HepG2 (cell line): ENCODE measurements around the gene EDEM3. TPM values are rescaled to one million over a fixed set of nuclear protein-coding genes. Genes with fewer than 3 reads are reported as not detected.

Experiments
- ATAC-seq: fragments of 200-7000 bp; cut with Tn5 transposase; 3 replicates; pipeline ENCODE4 v1.9.1; 2020; ENCODE audit warnings: mild to moderate bottlenecking, moderate library complexity
- BruUV-seq: library from RNA; stranded (reverse); fragments of 400-500 nt; replicated peaks from 2 replicates; lab custom pipeline; 2021; lab: Mats Ljungman, UMichigan
- CTCF ChIA-PET: fragments of 300-600 bp; formaldehyde crosslinking; extraction: SDS; loops from one replicate; lab custom pipeline; 2021; ENCODE audit warnings: low total read pairs, inconsistent platforms, low intra/inter-chr PET ratio; lab: Yijun Ruan, JAX
- POLR2A ChIA-PET: fragments of 350-600 bp; sonication (Branson Sonifier 250); formaldehyde crosslinking; loops from one replicate; lab custom pipeline; 2020; ENCODE audit warnings: antibody characterized with exemption, inconsistent platforms; lab: Yijun Ruan, JAX
- DNase-seq: peaks from one replicate; pipeline ENCODE4 v3.0.0-alpha.2; 2015; ENCODE audit warnings: low spot score
- FAIRE-seq: peaks from 3 replicates; lab custom pipeline; 2011; peaks lifted over from hg19 to GRCh38; lab: Jason Lieb, UNC
- H2AFZ ChIP-seq: one replicate; pipeline ENCODE4 v1.6.1; 2011; ENCODE audit warnings: low read length, inconsistent platforms
- H3K27ac ChIP-seq: fragments of 300-600 bp; 3 replicates; pipeline ENCODE4 v1.8.0; 2011; ENCODE audit warnings: mixed run types, mild to moderate bottlenecking, mixed read lengths, low read length, inconsistent platforms; ENCODE audit not compliant: insufficient read depth; ENCODE audit errors: extremely low read length
- H3K27me3 ChIP-seq, 2 experiments: fragments of 200-600 bp in 1 of 2; 2 replicates in 1 of 2; 3 replicates in 1 of 2; pipeline versions ENCODE4 v1.6.0 to v1.8.0; 2011; ENCODE audit warnings: low read length in 2 of 2, mild to moderate bottlenecking in 2 of 2, moderate library complexity in 2 of 2, inconsistent platforms in 1 of 2; ENCODE audit not compliant: insufficient read depth in 2 of 2, control insufficient read depth in 1 of 2
- H3K36me3 ChIP-seq, 2 experiments: fragments of 200-600 bp in 1 of 2; replicated peaks in 1 of 2; 2 replicates in 1 of 2; 3 replicates in 1 of 2; pipeline versions ENCODE4 v1.5.1 to v1.8.0; 2011; ENCODE audit warnings: low read length in 2 of 2, inconsistent platforms in 1 of 2; ENCODE audit not compliant: insufficient read depth in 2 of 2, control insufficient read depth in 1 of 2
- H3K4me1 ChIP-seq: 2 replicates; pipeline ENCODE4 v1.5.1; 2012; ENCODE audit warnings: low read length, inconsistent platforms; ENCODE audit not compliant: insufficient read depth
- H3K4me2 ChIP-seq: 2 replicates; pipeline ENCODE4 v1.6.0; 2011; ENCODE audit warnings: low read depth, low read length, inconsistent platforms
- H3K4me3 ChIP-seq, 3 experiments: fragments of 200-600 bp in 1 of 3; sonication (generic), shearing (Covaris generic) in 1 of 3; replicated peaks in 1 of 3; 2 replicates each; pipeline ENCODE4 v1.5.1; 2011 to 2016; ENCODE audit warnings: low read length in 3 of 3, inconsistent platforms in 2 of 3, low read depth in 2 of 3, mild to moderate bottlenecking in 2 of 3, control low read depth in 1 of 3, mixed read lengths in 1 of 3; ENCODE audit not compliant: insufficient read depth in 1 of 3
- H3K79me2 ChIP-seq: one replicate; pipeline ENCODE4 v1.6.1; 2011; ENCODE audit warnings: low read length, inconsistent platforms; ENCODE audit not compliant: insufficient read depth
- H3K9ac ChIP-seq: 2 replicates; pipeline ENCODE4 v1.6.0; 2011; ENCODE audit warnings: mild to moderate bottlenecking, low read depth, low read length, inconsistent platforms; ENCODE audit not compliant: insufficient read depth
- H3K9me3 ChIP-seq: 2 replicates; pipeline ENCODE4 v1.5.1; 2012; ENCODE audit warnings: mild to moderate bottlenecking, low read length
- H4K20me1 ChIP-seq: 2 replicates; pipeline ENCODE4 v1.6.0; 2011; ENCODE audit warnings: inconsistent platforms, mild to moderate bottlenecking, low read length, moderate library complexity; ENCODE audit not compliant: insufficient read depth
- AFF4 ChIP-seq: sonication (generic); formaldehyde crosslinking; IDR thresholded peaks from 2 replicates; pipeline ENCODE4 v1.4.0; 2020; ENCODE audit warnings: missing genetic modification reagents
- CHCHD3 ChIP-seq: sonication (generic); formaldehyde crosslinking; IDR thresholded peaks from 2 replicates; pipeline ENCODE4 v1.8.0; 2022; ENCODE audit warnings: mild to moderate bottlenecking, missing genetic modification reagents, moderate library complexity
- DR1 ChIP-seq: sonication (generic); formaldehyde crosslinking; IDR thresholded peaks from 2 replicates; pipeline ENCODE4 v1.8.0; 2021; ENCODE audit warnings: mild to moderate bottlenecking, missing genetic modification reagents, inconsistent platforms
- ELF4 ChIP-seq: sonication (generic); formaldehyde crosslinking; IDR thresholded peaks from 2 replicates; pipeline ENCODE4 v1.5.0; 2020; ENCODE audit warnings: missing genetic modification reagents, mild to moderate bottlenecking, moderate library complexity, borderline replicate concordance
- FOXK1 ChIP-seq: sonication (generic); formaldehyde crosslinking; IDR thresholded peaks from 2 replicates; pipeline ENCODE4 v1.4.0; 2020; ENCODE audit warnings: low read depth, missing genetic modification reagents, borderline replicate concordance
- GATA4 ChIP-seq: sonication (generic); IDR thresholded peaks from 2 replicates; pipeline ENCODE4 v1.6.1; 2016; ENCODE audit warnings: antibody characterized with exemption, low read depth, borderline replicate concordance
- JUNB ChIP-seq: sonication (generic); formaldehyde crosslinking; IDR thresholded peaks from 2 replicates; pipeline ENCODE4 v1.8.0; 2022; ENCODE audit warnings: missing genetic modification reagents, mild to moderate bottlenecking, borderline replicate concordance
- KAT7 ChIP-seq: IDR thresholded peaks from 2 replicates; pipeline ENCODE4 v1.6.1; 2018; ENCODE audit warnings: borderline replicate concordance, missing compliant biosample characterization
- NFIC ChIP-seq: IDR thresholded peaks from 2 replicates; pipeline ENCODE4 v1.6.1; 2012; ENCODE audit warnings: mild to moderate bottlenecking, low read length, inconsistent platforms
- PPARG ChIP-seq: conservative IDR thresholded peaks from 2 replicates; pipeline ENCODE4 v1.6.1; 2016; ENCODE audit warnings: missing biosample characterization, missing genetic modification reagents
- REPIN1 ChIP-seq: sonication (generic); formaldehyde crosslinking; IDR thresholded peaks from 2 replicates; pipeline ENCODE4 v1.8.0; 2022; ENCODE audit warnings: missing genetic modification reagents, low read depth, mild to moderate bottlenecking, borderline replicate concordance
- RXRA ChIP-seq: sonication (generic); formaldehyde crosslinking; IDR thresholded peaks from 2 replicates; pipeline ENCODE4 v1.5.1; 2020; ENCODE audit warnings: missing genetic modification reagents
- ZNF331 ChIP-seq: sonication (generic); formaldehyde crosslinking; IDR thresholded peaks from 2 replicates; pipeline ENCODE4 v1.4.0; 2020; ENCODE audit warnings: missing genetic modification reagents
- ZNF362 ChIP-seq: sonication (generic); formaldehyde crosslinking; IDR thresholded peaks from 2 replicates; pipeline ENCODE4 v1.4.0; 2020; ENCODE audit warnings: missing genetic modification reagents, mild to moderate bottlenecking, borderline replicate concordance
- ZNF382 ChIP-seq: sonication (generic); formaldehyde crosslinking; IDR thresholded peaks from 2 replicates; pipeline ENCODE4 v1.5.0; 2020; ENCODE audit warnings: missing genetic modification reagents, mild to moderate bottlenecking, borderline replicate concordance
- ZNF569 ChIP-seq: sonication (generic); formaldehyde crosslinking; IDR thresholded peaks from 2 replicates; pipeline ENCODE4 v1.5.0; 2020; ENCODE audit warnings: mild to moderate bottlenecking, missing genetic modification reagents, moderate library complexity, borderline replicate concordance
- ZNF83 ChIP-seq: sonication (generic); formaldehyde crosslinking; IDR thresholded peaks from 2 replicates; pipeline ENCODE4 v1.4.0; 2020; ENCODE audit warnings: missing genetic modification reagents, mild to moderate bottlenecking, borderline replicate concordance
- WGBS: methylation state at CpG from one replicate; pipeline ENCODE4 v1.1.6; 2017; ENCODE audit warnings: low lambda C conversion rate; 5-methylcytosine and 5-hydroxymethylcytosine counted together
- in situ Hi-C: cut with HindIII; loops from 2 replicates; pipeline ENCODE4 v1.10.0; 2017; ENCODE audit warnings: low pct_unique_long_range_greater_than_20kb; ENCODE audit not compliant: extremely low pct_ligation_motif_present
- intact Hi-C: fragments of 100-400 bp; cut with micrococcal nuclease; formaldehyde crosslinking; loops from one replicate; pipeline ENCODE4 v1.10.0; 2022; ENCODE audit not compliant: unreplicated experiment
- polyA plus RNA-seq, 8 experiments: library from polyadenylated mRNA; depleted of rRNA in 3 of 8; stranded (reverse) in 7 of 8; unstranded in 1 of 8; fragments of >200 nt; fragmentation: Illumina TruSeq in 4 of 8; extraction: Trizol in 4 of 8; gene quantifications; 2 replicates each; pipeline versions ENCODE4 v1.2.1 to v1.2.3, GENCODE V29; 2011 to 2016; ENCODE audit warnings: low read depth in 4 of 8, missing spikeins in 1 of 8, mixed read lengths in 1 of 8; ENCODE audit not compliant: insufficient read depth in 1 of 8
- total RNA-seq, 5 experiments: library from RNA; depleted of rRNA; stranded (reverse); fragments of >200 nt; fragmentation: Illumina TruSeq; extraction: Trizol; gene quantifications; 2 replicates each; pipeline ENCODE4 v1.2.3, GENCODE V29; 2016; ENCODE audit warnings: low read depth in 1 of 5

Gene EDEM3
- total and polyA plus RNA-seq, 2 of the 13 experiments (the other 11 are each of a cell fraction or from before 2014, with no cell fraction given): 13.1 to 18.2 TPM

GRCh38 chr1:184643661-184644060 lies 111.0 kb downstream of the EDEM3 start (continued):
- TF ChIP-seq JUNB (CRISPR knock-in tag) (no peak), PPARG (no peak), ZNF83 (CRISPR knock-in tag) (no peak), ZNF382 (CRISPR knock-in tag) (no peak), ELF4 (CRISPR knock-in tag) (no peak), FOXK1 (no peak), DR1 (no peak), CHCHD3 (CRISPR knock-in tag) (no peak), RXRA (CRISPR knock-in tag) (no peak), GATA4 (no peak)

- in situ Hi-C loops (no loop called here), intact Hi-C loops (no loop called here)
- Histone ChIP-seq H2AFZ (no peak overlapping the region), H3K36me3 (no peaks in the 10 kb centered on the region), H3K9me3 (no peaks in the 10 kb centered on the region), H3K4me2 (no peak overlapping the region), H3K4me3 (no peak overlapping the region), H3K27me3 (no peaks in the 10 kb centered on the region; a peak in 2 of 5 replicates), H3K9ac (no peak overlapping the region), H4K20me1 (no peaks in the 10 kb centered on the region), H3K27ac (no peak overlapping the region), H3K79me2 (no peaks in the 10 kb centered on the region), H3K4me1 (no peaks in the 10 kb centered on the region)
- ChIA-PET CTCF (no interaction called here), POLR2A (no interaction called here)
- WGBS: 0% methylated on average over 2 of the region's 2 CpGs
- ATAC-seq (no peak), DNase-seq (no peak), FAIRE-seq (no peak)
- no TSS peak for BruUV-seq
- TF ChIP-seq ZNF362 (CRISPR knock-in tag): no peak
- no peak for TF ChIP-seq AFF4 (CRISPR knock-in tag)
- TF ChIP-seq REPIN1 (CRISPR knock-in tag): no peak
- no peak for TF ChIP-seq ZNF331 (CRISPR knock-in tag)
- TF ChIP-seq NFIC: no peak
- TF ChIP-seq KAT7 (CRISPR knock-in tag): no peak
- no peak for TF ChIP-seq ZNF569 (CRISPR knock-in tag)
Measured at GRCh38 chr1:184641894-184642293, 112.8 kb downstream of the EDEM3 start.
